ENCODE results near the gene DTL. TPM values are rescaled to one million over a fixed set of nuclear protein-coding genes. Genes with fewer than 3 reads are reported as not detected.

DTL gene
- total RNA-seq, 1 experiment from 2014 or later = 41.0 TPM

DNA sequence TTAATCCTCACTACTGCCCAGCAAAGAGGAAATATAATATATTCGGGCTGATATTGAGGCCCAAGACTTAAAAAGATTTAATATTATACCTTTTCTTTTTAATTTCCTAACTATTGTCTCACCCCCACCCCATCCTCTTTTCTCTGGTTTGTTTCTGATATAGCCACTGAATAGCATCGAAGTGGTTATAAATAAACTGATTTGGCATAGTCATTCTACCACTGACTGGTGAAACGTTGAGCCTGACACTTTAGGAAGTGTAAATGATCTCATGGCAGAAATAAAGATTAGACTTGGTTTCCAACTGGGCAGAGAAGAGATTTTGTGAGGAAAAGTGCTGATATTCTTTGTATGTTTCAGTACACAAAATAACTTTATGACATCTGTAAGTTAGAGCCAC is 39.3 kb downstream of the DTL start:
- DNase-seq (ENCODE audit: low read depth, low spot score) = no peak
- ChIA-PET POLR2A (no interaction called here), CTCF (no interaction called here)

More for the DNA sequence above, 39.3 kb downstream of the DTL start:
- H3K36me3 ChIP-seq (ENCODE audit: control insufficient read depth in 1 of 2, insufficient read depth in 2 of 2, low read length in 2 of 2) = peaks cover 4 to 54% of the 10 kb centered on the region in 2 experiments; a peak in 3 of 4 replicates
- no peak overlapping the region for H3K27ac ChIP-seq (ENCODE audit: low read depth, low read length)
- no peak overlapping the region for H3K4me2 ChIP-seq (ENCODE audit: low read length)
- no peaks in the 10 kb centered on the region for H3K9me3 ChIP-seq (ENCODE audit: control insufficient read depth in 1 of 2, insufficient read depth in 1 of 2, low read depth in 1 of 2, low read length in 2 of 2)
- intact Hi-C loops (cut with micrococcal nuclease) = loop anchor here (5.0 to 10.0 kb wide), 3 partner anchors 60 to 920 kb away; no protein-coding TSS in a partner anchor
- no peaks in the 10 kb centered on the region for H3K4me1 ChIP-seq (ENCODE audit: control insufficient read depth in 1 of 2, insufficient read depth in 2 of 2, low read length in 2 of 2)
- no peak for TF ChIP-seq ATF3 (IDR thresholded peaks at IDR 0.05)
- no peak for TF ChIP-seq ZBTB33 (IDR thresholded peaks at IDR 0.05; ENCODE audit: extremely low read depth, insufficient replicate concordance, low read length)
- TF ChIP-seq RAD21 (IDR thresholded peaks at IDR 0.05; ENCODE audit: low read depth) = no peak
- no peak for TF ChIP-seq SIN3A (IDR thresholded peaks at IDR 0.05; ENCODE audit: low read depth)
- TF ChIP-seq EZH2 (IDR thresholded peaks at IDR 0.05) = no peak
- no peak for TF ChIP-seq POLR2A (IDR thresholded peaks at IDR 0.05; ENCODE audit: borderline replicate concordance, extremely low read depth, insufficient read depth, insufficient read length)
- no peak for TF ChIP-seq ELF1 (IDR thresholded peaks at IDR 0.05; ENCODE audit: borderline replicate concordance, low read depth)
- no peak for TF ChIP-seq FOSL1 (IDR thresholded peaks at IDR 0.05; ENCODE audit: low read depth)
- no peak for TF ChIP-seq EZH2phosphoT487 (IDR thresholded peaks at IDR 0.05; ENCODE audit: borderline replicate concordance)
- TF ChIP-seq CEBPB (IDR thresholded peaks at IDR 0.05; ENCODE audit: low read depth) = no peak
- TF ChIP-seq EGR1 (IDR thresholded peaks at IDR 0.05; ENCODE audit: low read depth) = no peak
- no peak for TF ChIP-seq ZFX (IDR thresholded peaks at IDR 0.05)
- no peak for TF ChIP-seq JUND (IDR thresholded peaks at IDR 0.05)
- TF ChIP-seq, protein P1, sequence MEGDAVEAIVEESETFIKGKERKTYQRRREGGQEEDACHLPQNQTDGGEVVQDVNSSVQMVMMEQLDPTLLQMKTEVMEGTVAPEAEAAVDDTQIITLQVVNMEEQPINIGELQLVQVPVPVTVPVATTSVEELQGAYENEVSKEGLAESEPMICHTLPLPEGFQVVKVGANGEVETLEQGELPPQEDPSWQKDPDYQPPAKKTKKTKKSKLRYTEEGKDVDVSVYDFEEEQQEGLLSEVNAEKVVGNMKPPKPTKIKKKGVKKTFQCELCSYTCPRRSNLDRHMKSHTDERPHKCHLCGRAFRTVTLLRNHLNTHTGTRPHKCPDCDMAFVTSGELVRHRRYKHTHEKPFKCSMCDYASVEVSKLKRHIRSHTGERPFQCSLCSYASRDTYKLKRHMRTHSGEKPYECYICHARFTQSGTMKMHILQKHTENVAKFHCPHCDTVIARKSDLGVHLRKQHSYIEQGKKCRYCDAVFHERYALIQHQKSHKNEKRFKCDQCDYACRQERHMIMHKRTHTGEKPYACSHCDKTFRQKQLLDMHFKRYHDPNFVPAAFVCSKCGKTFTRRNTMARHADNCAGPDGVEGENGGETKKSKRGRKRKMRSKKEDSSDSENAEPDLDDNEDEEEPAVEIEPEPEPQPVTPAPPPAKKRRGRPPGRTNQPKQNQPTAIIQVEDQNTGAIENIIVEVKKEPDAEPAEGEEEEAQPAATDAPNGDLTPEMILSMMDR (IDR thresholded peaks at IDR 0.05 in 2 of 3, conservative IDR thresholded peaks at IDR 0.05 in 1 of 3; ENCODE audit: borderline replicate concordance in 1 of 3, insufficient read depth in 1 of 3, low read depth in 2 of 3, low read length in 2 of 3) = no peak
- H3K9ac ChIP-seq (ENCODE audit: low read length) = no peak overlapping the region
- H2AFZ ChIP-seq (ENCODE audit: low read depth, low read length, poor library complexity, severe bottlenecking) = no peak overlapping the region
- RAD21 ChIA-PET (ENCODE audit: low non-redundant PET in 1 of 2, low total read pairs in 2 of 2, uncharacterized antibody in 2 of 2, unreplicated experiment in 2 of 2) = no interaction called here
- no peak for ATAC-seq
- H3K9me2 ChIP-seq (ENCODE audit: insufficient read depth) = no peaks in the 10 kb centered on the region
- H3K27me3 ChIP-seq (ENCODE audit: insufficient read depth, low read length) = no peaks in the 10 kb centered on the region
- no peaks in the 10 kb centered on the region; the same call in 1 of the 2 replicates for H4K20me1 ChIP-seq (ENCODE audit: insufficient read depth)
- H3K79me2 ChIP-seq (ENCODE audit: insufficient read depth, low read length) = 0 out of 2 replicates have a peak, but pooled peaks cover 3% of the 10 kb centered on the region
- BruUV-seq (replicated peaks) = no TSS peak
- H3K4me3 ChIP-seq (replicated peaks in 1 of 2; ENCODE audit: low read depth in 1 of 2, low read length in 2 of 2) = no peak overlapping the region

Data from HCT116 (cell line).